ENCODE data around the gene HABP4.

- TF ChIP-seq SIX5 (IDR thresholded peaks at IDR 0.05; ENCODE audit: borderline replicate concordance in 1 of 2, insufficient read depth in 1 of 2, low read depth in 1 of 2, low read length in 2 of 2) (no peak), ZNF592 (IDR thresholded peaks at IDR 0.05) (no peak), DIDO1 (tag; IDR thresholded peaks at IDR 0.05; ENCODE audit: low read depth) (no peak), GATAD2B (IDR thresholded peaks at IDR 0.05; ENCODE audit: borderline replicate concordance) (no peak), ZNF263 (CRISPR knock-in tag; IDR thresholded peaks at IDR 0.05; ENCODE audit: borderline replicate concordance) (no peak), SMARCB1 (IDR thresholded peaks at IDR 0.05; ENCODE audit: insufficient read length, low read depth) (no peak), SIN3B (IDR thresholded peaks at IDR 0.05; ENCODE audit: low read depth) (no peak), CTCF (IDR thresholded peaks at IDR 0.05 in 2 of 3, conservative IDR thresholded peaks at IDR 0.05 in 1 of 3; ENCODE audit: insufficient read depth in 2 of 3, low read depth in 1 of 3, low read length in 3 of 3) (no peak), GABPA (tag; conservative IDR thresholded peaks at IDR 0.05; ENCODE audit: low read depth) (no peak), ZNF639 (CRISPR knock-in tag; conservative IDR thresholded peaks at IDR 0.05 in 1 of 2, IDR thresholded peaks at IDR 0.05 in 1 of 2) (no peak), ZFP36 (IDR thresholded peaks at IDR 0.05; ENCODE audit: low read depth, low read length, partially characterized antibody) (no peak)
These were observed 9.2 kb upstream of the HABP4 start for GRCh38 chr9:96440671-96441199.
